MM.1S (cell line): ENCODE measurements around the gene UBXN11.

Experiments used
- DNase-seq: peaks from one replicate; pipeline ENCODE4 v3.0.0-alpha.2; 2015
- H2AFZ ChIP-seq: fragments of 300-600 bp; sonication (generic); 2 replicates; pipeline ENCODE4 v1.6.0; 2016; ENCODE audit warnings: antibody characterized with exemption, low read length
- H3F3A ChIP-seq: fragments of 300-600 bp; sonication (generic); 2 replicates; pipeline ENCODE4 v1.6.1; 2016; ENCODE audit warnings: mild to moderate bottlenecking, antibody characterized with exemption, low read length, moderate library complexity, mixed read lengths; ENCODE audit not compliant: insufficient read depth
- H3K27ac ChIP-seq: fragments of 300-600 bp; sonication (generic); 2 replicates; pipeline ENCODE4 v1.5.1; 2016; ENCODE audit warnings: mild to moderate bottlenecking, low read length
- H3K27me3 ChIP-seq: fragments of 300-600 bp; sonication (generic); replicated peaks from 2 replicates; pipeline ENCODE4 v1.6.0; 2016; ENCODE audit warnings: low read length; ENCODE audit not compliant: insufficient read depth
- H3K36me3 ChIP-seq: fragments of 300-600 bp; sonication (generic); replicated peaks from 2 replicates; pipeline ENCODE4 v1.6.1; 2016; ENCODE audit warnings: mild to moderate bottlenecking, low read length, mixed read lengths; ENCODE audit not compliant: insufficient read depth
- H3K4me1 ChIP-seq: fragments of 300-600 bp; sonication (generic); 2 replicates; pipeline ENCODE4 v1.6.1; 2016; ENCODE audit warnings: low read length, mixed read lengths
- H3K4me2 ChIP-seq: fragments of 300-600 bp; sonication (generic); 2 replicates; pipeline ENCODE4 v1.6.0; 2016; ENCODE audit warnings: low read depth, low read length
- H3K4me3 ChIP-seq: fragments of 300-600 bp; sonication (generic); 2 replicates; pipeline ENCODE4 v1.5.1; 2016; ENCODE audit warnings: low read length, mixed read lengths
- H3K79me2 ChIP-seq: fragments of 300-600 bp; sonication (generic); 2 replicates; pipeline ENCODE4 v1.6.1; 2016; ENCODE audit warnings: mixed run types, low read length, mixed read lengths
- H3K9ac ChIP-seq: fragments of 300-600 bp; sonication (generic); 2 replicates; pipeline ENCODE4 v1.6.1; 2016; ENCODE audit warnings: low read length, mixed read lengths
- H3K9me2 ChIP-seq: fragments of 300-600 bp; sonication (generic); replicated peaks from 2 replicates; pipeline ENCODE4 v1.6.1; 2016; ENCODE audit warnings: mild to moderate bottlenecking, low read length, mixed read lengths; ENCODE audit not compliant: insufficient read depth
- H3K9me3 ChIP-seq: fragments of 300-600 bp; sonication (generic); replicated peaks from 2 replicates; pipeline ENCODE4 v1.6.1; 2016; ENCODE audit warnings: mild to moderate bottlenecking, low read length, mixed read lengths; ENCODE audit not compliant: insufficient read depth
- H4K20me1 ChIP-seq: fragments of 300-600 bp; sonication (generic); 2 replicates; pipeline ENCODE4 v1.6.1; 2016; ENCODE audit warnings: mild to moderate bottlenecking, low read length, moderate library complexity, mixed read lengths; ENCODE audit not compliant: insufficient read depth
- EZH2 ChIP-seq: fragments of 300-600 bp; sonication (generic); optimal IDR thresholded peaks from 2 replicates; pipeline ENCODE3; 2017; ENCODE audit warnings: low read depth, mild to moderate bottlenecking, antibody characterized with exemption, low read length, mixed read lengths
- EZH2phosphoT487 ChIP-seq: fragments of 300-600 bp; sonication (generic); IDR thresholded peaks from 2 replicates; pipeline ENCODE4 v1.6.1; 2018; ENCODE audit warnings: antibody characterized with exemption, low read length
- TF ChIP-seq, protein P1 (sequence below): fragments of 300-600 bp; sonication (generic); IDR thresholded peaks from 2 replicates; pipeline ENCODE4 v1.5.1; 2016; ENCODE audit warnings: antibody characterized with exemption, low read length, mixed read lengths

UBXN11 gene

DNA sequence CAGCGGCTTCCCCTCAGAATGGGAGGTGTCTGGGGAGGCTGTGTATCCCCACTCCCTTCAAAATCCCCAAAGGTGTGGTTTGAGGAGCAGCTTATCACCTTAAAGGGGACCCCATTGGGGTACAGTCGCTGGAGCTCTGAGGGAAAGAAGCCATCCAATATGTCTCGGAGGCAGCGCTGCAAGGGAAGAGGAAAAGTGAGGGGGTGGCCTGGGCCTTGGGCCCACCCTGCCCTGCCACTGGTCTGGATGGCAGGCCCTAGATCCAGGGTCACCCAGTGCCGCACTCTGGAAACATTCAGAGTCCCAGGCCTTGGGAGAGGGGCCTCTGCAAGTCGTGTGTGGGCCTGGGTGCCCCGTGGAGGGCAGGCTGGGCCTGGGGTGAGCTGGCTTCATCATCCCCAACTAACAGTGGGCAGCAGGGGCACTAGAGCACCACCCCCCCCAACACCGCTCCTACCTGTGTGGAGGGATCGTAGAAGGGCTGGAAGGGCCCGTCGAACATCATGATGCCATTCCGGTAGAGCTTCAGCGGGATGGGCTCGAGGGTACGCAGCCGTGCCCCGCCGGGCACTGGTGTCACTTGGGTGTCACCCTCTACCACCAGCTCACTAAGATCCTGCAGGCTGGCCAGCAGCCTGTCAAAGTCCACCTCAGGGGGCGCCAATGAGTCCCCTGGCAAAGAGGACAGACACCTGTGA lies 20.9 kb downstream of the UBXN11 start:
- no peak overlapping the region for H3K9ac ChIP-seq
- no peaks in the 10 kb centered on the region for H4K20me1 ChIP-seq
- no peaks in the 10 kb centered on the region for H3K9me2 ChIP-seq
- DNase-seq: no peak
- no peak overlapping the region for H2AFZ ChIP-seq
- H3K4me3 ChIP-seq: no peak overlapping the region
- H3K4me1 ChIP-seq: peaks cover 34% of the 10 kb centered on the region
- no peaks in the 10 kb centered on the region for H3K27me3 ChIP-seq
- no peaks in the 10 kb centered on the region for H3K36me3 ChIP-seq
- TF ChIP-seq, protein P1, sequence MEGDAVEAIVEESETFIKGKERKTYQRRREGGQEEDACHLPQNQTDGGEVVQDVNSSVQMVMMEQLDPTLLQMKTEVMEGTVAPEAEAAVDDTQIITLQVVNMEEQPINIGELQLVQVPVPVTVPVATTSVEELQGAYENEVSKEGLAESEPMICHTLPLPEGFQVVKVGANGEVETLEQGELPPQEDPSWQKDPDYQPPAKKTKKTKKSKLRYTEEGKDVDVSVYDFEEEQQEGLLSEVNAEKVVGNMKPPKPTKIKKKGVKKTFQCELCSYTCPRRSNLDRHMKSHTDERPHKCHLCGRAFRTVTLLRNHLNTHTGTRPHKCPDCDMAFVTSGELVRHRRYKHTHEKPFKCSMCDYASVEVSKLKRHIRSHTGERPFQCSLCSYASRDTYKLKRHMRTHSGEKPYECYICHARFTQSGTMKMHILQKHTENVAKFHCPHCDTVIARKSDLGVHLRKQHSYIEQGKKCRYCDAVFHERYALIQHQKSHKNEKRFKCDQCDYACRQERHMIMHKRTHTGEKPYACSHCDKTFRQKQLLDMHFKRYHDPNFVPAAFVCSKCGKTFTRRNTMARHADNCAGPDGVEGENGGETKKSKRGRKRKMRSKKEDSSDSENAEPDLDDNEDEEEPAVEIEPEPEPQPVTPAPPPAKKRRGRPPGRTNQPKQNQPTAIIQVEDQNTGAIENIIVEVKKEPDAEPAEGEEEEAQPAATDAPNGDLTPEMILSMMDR: peak; percentile 47
- no peak for TF ChIP-seq EZH2phosphoT487
- H3K9me3 ChIP-seq: no peaks in the 10 kb centered on the region
- peaks cover 16% of the 10 kb centered on the region for H3F3A ChIP-seq
- peaks cover 13% of the 10 kb centered on the region for H3K79me2 ChIP-seq
- no peak overlapping the region for H3K27ac ChIP-seq
- no peak overlapping the region for H3K4me2 ChIP-seq

DNA sequence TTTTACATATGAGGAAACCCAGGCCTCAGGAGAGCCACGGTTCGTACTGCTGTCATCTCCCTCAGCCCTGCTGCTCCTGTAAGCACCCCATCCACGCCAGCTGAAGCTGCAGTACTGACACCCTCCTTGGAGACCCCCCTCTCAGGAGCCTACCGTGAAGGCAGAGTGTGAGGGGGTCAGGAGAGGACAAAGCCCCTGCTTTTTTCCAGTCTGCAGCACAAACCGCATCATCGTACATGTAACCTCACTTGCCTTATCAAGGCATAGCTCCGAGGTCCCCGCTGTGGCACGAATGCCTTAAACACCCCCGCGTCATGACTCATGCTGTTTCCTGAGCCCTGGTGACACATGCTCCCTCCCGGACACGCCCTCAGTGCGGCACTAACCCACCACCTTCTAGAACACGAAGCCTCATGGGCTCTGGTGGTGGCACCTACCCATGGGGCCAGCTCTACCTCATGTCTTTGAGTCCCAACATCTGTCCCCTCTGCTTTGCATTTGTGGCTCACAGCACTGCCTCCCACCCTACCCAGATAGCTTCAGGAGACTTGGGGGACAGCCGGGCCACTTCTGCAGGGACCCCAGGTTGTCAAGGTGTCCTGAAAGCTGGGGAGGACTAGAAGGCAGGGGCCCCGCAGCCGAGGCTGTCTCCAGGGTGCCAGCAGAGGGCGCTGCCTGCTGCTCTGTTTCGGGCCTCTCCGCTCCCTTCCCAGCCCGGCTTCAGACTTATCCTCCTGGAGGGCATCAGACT lies 21.7 kb downstream of the UBXN11 start:
- Histone ChIP-seq H3K4me1 (peaks cover 30% of the 10 kb centered on the region), H3K4me2 (no peak overlapping the region), H2AFZ (no peak overlapping the region)

DNA sequence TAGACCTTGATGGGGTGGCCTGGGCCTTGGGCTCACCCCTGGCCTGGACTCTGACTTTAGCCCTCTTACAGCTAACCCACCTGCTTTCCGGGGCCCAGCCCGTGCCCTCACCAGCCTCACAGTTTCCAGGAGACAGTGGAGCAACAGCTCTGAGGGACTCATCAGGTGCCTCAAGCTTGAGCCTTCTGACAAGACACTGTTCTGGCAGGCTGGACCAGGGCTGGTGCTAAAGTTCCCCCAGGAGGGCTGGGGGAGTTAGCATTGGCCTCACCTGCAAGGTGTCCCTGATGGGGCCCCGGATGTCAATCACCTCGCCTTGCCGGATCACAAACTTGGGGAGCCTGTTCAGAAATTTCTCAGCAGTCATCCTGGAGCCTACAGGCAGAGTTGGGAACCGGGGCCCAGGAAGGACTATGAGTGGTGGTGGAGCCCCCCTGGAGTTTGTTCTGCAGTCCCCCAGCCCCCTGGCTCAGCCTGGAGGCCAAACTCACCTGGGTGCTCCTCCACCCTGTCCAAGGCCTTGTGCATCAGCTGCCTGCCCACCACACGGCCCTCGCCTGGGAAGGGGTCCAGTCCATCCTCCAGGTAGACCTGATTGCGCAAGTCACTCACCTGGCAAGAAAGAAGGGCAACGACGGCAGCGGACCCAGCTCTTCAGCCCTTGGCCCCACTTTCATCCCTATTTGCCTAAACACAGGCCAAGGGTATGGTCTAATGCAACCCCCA lies 22.4 kb downstream of the UBXN11 start:
- Histone ChIP-seq H3K9me3 (no peaks in the 10 kb centered on the region), H3K9ac (no peak overlapping the region), H3K36me3 (no peaks in the 10 kb centered on the region), H3K79me2 (peaks cover 25% of the 10 kb centered on the region), H3K4me2 (no peak overlapping the region), H3K27me3 (no peaks in the 10 kb centered on the region), H4K20me1 (no peaks in the 10 kb centered on the region), H3F3A (peaks cover 20% of the 10 kb centered on the region), H2AFZ (no peak overlapping the region), H3K4me1 (peaks cover 27% of the 10 kb centered on the region), H3K27ac (no peak overlapping the region), H3K9me2 (no peaks in the 10 kb centered on the region), H3K4me3 (no peak overlapping the region)
- no peak for TF ChIP-seq EZH2
- no peak for TF ChIP-seq EZH2phosphoT487
- TF ChIP-seq, protein P1: no peak
- no peak for DNase-seq

More for the DNA sequence above, 21.7 kb downstream of the UBXN11 start:
- TF ChIP-seq, protein P1: peak; percentile 82
- TF ChIP-seq EZH2phosphoT487 (no peak), EZH2 (no peak)
- peaks cover 20% of the 10 kb centered on the region for H3K79me2 ChIP-seq
- H3K9me2 ChIP-seq: no peaks in the 10 kb centered on the region
- H3F3A ChIP-seq: peaks cover 16% of the 10 kb centered on the region
- DNase-seq: no peak
- no peaks in the 10 kb centered on the region for H3K27me3 ChIP-seq
- H4K20me1 ChIP-seq: no peaks in the 10 kb centered on the region
- H3K36me3 ChIP-seq: no peaks in the 10 kb centered on the region
- no peak overlapping the region for H3K4me3 ChIP-seq
- no peak overlapping the region for H3K9ac ChIP-seq
- H3K27ac ChIP-seq: no peak overlapping the region
- no peaks in the 10 kb centered on the region for H3K9me3 ChIP-seq
